Testis (tissue), 3 donors: Measurements from ENCODE around the gene NGB. TPM values are rescaled to one million over a fixed set of nuclear protein-coding genes. Genes with fewer than 3 reads are reported as not detected.

Experiments
- DNase-seq: peaks from one replicate; pipeline ENCODE4 v3.0.0-alpha.2; 2019
- H3K27ac ChIP-seq, 2 donors: fragments of 200-600 bp; sonication (generic); one replicate each; pipeline ENCODE4 v1.5.1; 2019
- H3K27me3 ChIP-seq: fragments of 200-600 bp; sonication (generic); one replicate; pipeline ENCODE4 v1.5.1; 2019
- H3K36me3 ChIP-seq: fragments of 200-600 bp; sonication (generic); one replicate; pipeline ENCODE4 v1.5.1; 2017; ENCODE audit warnings: low read depth; ENCODE audit errors: missing control alignments
- H3K4me1 ChIP-seq: fragments of 200-600 bp; sonication (generic); one replicate; pipeline ENCODE4 v1.5.1; 2019
- H3K4me3 ChIP-seq, 2 donors: fragments of 200-600 bp; sonication (generic); one replicate each; pipeline ENCODE4 v1.5.1; 2017 to 2019
- H3K9me3 ChIP-seq: fragments of 200-600 bp; sonication (generic); one replicate; pipeline ENCODE4 v1.5.1; 2017
- CTCF ChIP-seq, 3 experiments: fragments of 450-650 bp in 2 of 3; fragments of 200-600 bp in 1 of 3; sonication (generic) in 1 of 3; IDR thresholded peaks; one replicate each; pipeline ENCODE4 v1.5.1; 2016 to 2019; ENCODE audit warnings: antibody characterized with exemption in 3 of 3, mild to moderate bottlenecking in 2 of 3, moderate library complexity in 1 of 3
- POLR2A ChIP-seq: fragments of 450-650 bp; IDR thresholded peaks from one replicate; pipeline ENCODE4 v1.6.1; 2017; ENCODE audit warnings: antibody characterized with exemption, mild to moderate bottlenecking, moderate library complexity
- WGBS, 2 donors: methylation state at CpG; one replicate each; pipeline ENCODE4 v1.1.5; 2018; 5-methylcytosine and 5-hydroxymethylcytosine counted together
- intact Hi-C: fragments of 100-400 bp; cut with DNase I; formaldehyde crosslinking; loops from one replicate; pipeline ENCODE4 v1.15.1; 2023; ENCODE audit warnings: low total_unique reads
- polyA plus RNA-seq: library from polyadenylated mRNA; stranded (reverse); fragments of 350-450 nt; fragmentation: Illumina TruSeq; extraction: RNeasy Lipid Tissue Mini Kit (QIAGEN cat#74804); gene quantifications from one replicate; pipeline ENCODE4 v1.2.3, GENCODE V29; 2014; ENCODE audit warnings: low read depth, low replicate concordance; ENCODE audit not compliant: insufficient read depth
- total RNA-seq, 2 donors: library from RNA; depleted of rRNA; stranded (reverse); fragments of >200 nt; gene quantifications; one replicate each; pipeline ENCODE4 v1.2.3, GENCODE V29; 2016

Gene NGB
- total and polyA plus RNA-seq, 3 donors from 2014 or later, result 0.76 to 1.3 (median 1.1) TPM

GRCh38 chr14:77222546-77223225 lies 48.3 kb downstream of the NGB start:
- WGBS, 2 donors, result 79 to 80% methylated on average over 10 of the region's 10 CpGs
- no peak for DNase-seq
- Histone ChIP-seq H3K4me1 (peaks cover 6% of the 10 kb centered on the region), H3K36me3 (no peaks in the 10 kb centered on the region), H3K27me3 (no peaks in the 10 kb centered on the region), H3K9me3 (no peaks in the 10 kb centered on the region), H3K4me3 (no peak overlapping the region), H3K27ac (no peak overlapping the region)
- intact Hi-C loops, result no loop called here
- TF ChIP-seq CTCF (IDR thresholded peaks at IDR 0.05), result no peak

GRCh38 chr14:77221241-77221871 lies 49.6 kb downstream of the NGB start:
- H3K4me1 ChIP-seq, result peaks cover 6% of the 10 kb centered on the region
- 47 to 56% methylated on average over 14 to 18 of the region's 23 CpGs for WGBS, 2 donors
- no peak for DNase-seq
- no peak overlapping the region for H3K4me3 ChIP-seq
- TF ChIP-seq CTCF (IDR thresholded peaks at IDR 0.05) (no peak), POLR2A (no peak)
- intact Hi-C loops, result no loop called here
- no peaks in the 10 kb centered on the region for H3K9me3 ChIP-seq
- no peaks in the 10 kb centered on the region for H3K27me3 ChIP-seq
- H3K36me3 ChIP-seq, result no peaks in the 10 kb centered on the region
- no peak overlapping the region for H3K27ac ChIP-seq

- Histone ChIP-seq H3K9me3 (no peaks in the 10 kb centered on the region), H3K27me3 (no peaks in the 10 kb centered on the region), H3K27ac (no peak overlapping the region), H3K4me3 (no peak overlapping the region), H3K4me1 (peaks cover 6% of the 10 kb centered on the region), H3K36me3 (no peaks in the 10 kb centered on the region)
- TF ChIP-seq POLR2A (no peak), CTCF (IDR thresholded peaks at IDR 0.05) (no peak)
- DNase-seq, result peak; percentile 20
- WGBS, 2 donors, result 43 to 49% methylated on average over 21 to 22 of the region's 24 CpGs
- intact Hi-C loops, result no loop called here
Measured at GRCh38 chr14:77220246-77221017, 50.6 kb downstream of the NGB start.

GRCh38 chr14:77219591-77219990 lies 51.4 kb downstream of the NGB start:
- Histone ChIP-seq H3K4me3 (no peak overlapping the region), H3K27ac (no peak overlapping the region), H3K36me3 (no peaks in the 10 kb centered on the region), H3K27me3 (no peaks in the 10 kb centered on the region), H3K4me1 (peaks cover 6% of the 10 kb centered on the region), H3K9me3 (no peaks in the 10 kb centered on the region)
- intact Hi-C loops, result no loop called here
- WGBS, 2 donors, result 53 to 57% methylated on average over 10 of the region's 10 CpGs
- TF ChIP-seq CTCF (IDR thresholded peaks at IDR 0.05) (no peak), POLR2A (no peak)
- DNase-seq, result peak; percentile 72
